WI38 (cell line): ENCODE measurements around the gene SMYD2.

Experiments
- H3K4me3 ChIP-seq: 2 replicates; pipeline ENCODE4 v1.5.1; 2011; ENCODE audit warnings: low read depth, mild to moderate bottlenecking, control low read depth, low read length
- CTCF ChIP-seq: IDR thresholded peaks from 2 replicates; pipeline ENCODE4 v1.5.1; 2012; ENCODE audit warnings: low read depth, mild to moderate bottlenecking, control low read depth, low read length

The SMYD2 gene

GRCh38 chr1:214362188-214362882 lies 81.4 kb downstream of the SMYD2 start:
- no peak for TF ChIP-seq CTCF
- H3K4me3 ChIP-seq: no peak overlapping the region

DNA sequence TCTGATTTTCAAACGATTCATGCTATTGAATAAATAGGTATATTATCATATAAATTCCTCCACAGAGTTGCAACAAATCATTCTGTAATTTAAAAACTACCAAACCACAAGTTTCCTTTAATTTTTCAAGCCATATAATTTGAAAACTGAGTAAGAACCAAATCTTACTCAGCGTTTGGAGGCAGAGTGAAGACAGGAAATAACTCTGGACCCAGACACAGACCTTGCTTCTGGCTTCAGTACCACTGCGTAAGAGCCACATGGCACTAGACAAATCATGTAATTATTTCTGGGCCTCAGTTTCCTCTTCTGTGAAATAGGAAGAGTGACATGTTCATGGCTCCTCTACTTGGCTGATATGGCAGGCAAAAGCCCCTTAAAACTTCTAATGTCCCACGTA lies 82.4 kb downstream of the SMYD2 start:
- TF ChIP-seq CTCF: no peak
- H3K4me3 ChIP-seq: no peak overlapping the region

- no peak for TF ChIP-seq CTCF
- no peak overlapping the region for H3K4me3 ChIP-seq
Measured at GRCh38 chr1:214364386-214364785, 83.4 kb downstream of the SMYD2 start.

DNA sequence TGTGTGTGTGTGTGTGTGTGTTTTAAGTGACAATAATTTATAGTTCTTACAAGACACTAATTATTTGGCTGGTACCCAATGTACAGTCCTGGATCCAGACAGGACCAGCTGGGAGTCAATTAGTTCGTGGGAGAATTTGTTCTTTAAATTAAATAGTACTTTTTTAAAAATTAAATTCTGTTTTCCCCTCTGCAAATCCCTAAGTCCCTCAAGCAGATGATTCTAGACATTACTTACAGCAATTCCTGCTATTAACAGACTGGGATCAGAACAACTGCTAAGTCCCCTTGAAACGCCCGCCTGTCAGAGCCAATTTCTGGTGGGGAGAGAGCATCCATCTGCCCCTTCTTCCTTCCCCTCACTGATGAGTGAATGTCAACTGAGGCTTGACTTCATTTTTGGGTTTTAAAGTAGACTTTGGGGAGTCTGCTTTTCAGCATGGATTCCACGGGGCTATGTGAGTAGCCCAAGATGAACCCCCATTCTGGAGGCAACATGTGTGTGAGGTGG lies 83.9 kb downstream of the SMYD2 start:
- no peak overlapping the region for H3K4me3 ChIP-seq
- no peak for TF ChIP-seq CTCF

- no peak for TF ChIP-seq CTCF
- no peak overlapping the region for H3K4me3 ChIP-seq
Measured at GRCh38 chr1:214367841-214368240, 86.9 kb downstream of the SMYD2 start.

DNA sequence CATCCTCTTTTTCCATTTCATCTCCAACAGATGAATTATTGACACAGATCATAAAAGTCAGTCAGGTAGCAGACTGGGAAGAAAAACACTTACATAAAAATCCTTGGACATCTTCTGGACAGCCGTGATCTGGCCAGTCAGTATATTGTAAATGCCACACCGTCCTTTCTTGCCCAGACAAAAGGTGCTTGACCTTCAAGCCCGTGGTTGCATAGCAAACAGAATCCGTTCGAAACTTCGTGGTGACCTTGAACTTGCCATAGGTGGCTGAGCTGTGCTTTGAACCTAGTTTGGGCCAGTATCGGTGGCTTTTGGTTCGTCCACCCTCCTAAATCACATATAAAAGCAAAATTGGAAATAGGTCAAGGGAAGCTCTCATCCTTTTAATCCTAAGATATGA lies 88.4 kb downstream of the SMYD2 start:
- no peak overlapping the region for H3K4me3 ChIP-seq
- no peak for TF ChIP-seq CTCF

DNA sequence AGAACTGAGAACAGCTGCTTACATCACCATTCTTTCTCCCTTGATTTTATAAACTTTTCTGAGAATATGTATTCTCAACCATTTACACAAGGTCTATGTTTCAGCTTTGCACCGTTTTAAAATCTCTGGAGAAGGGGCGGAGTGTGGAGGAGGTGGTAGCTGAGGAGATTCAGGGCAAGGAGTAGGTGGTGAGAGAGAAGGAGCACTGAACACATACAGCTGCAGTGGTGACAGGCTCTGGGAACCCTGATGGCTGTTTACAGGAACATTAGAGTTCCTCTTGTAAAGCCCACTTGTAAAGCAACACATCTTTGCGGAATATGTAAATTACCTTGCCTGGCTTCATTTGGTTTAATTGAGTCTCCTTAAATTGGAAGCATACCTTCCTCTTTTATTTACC lies 89.7 kb downstream of the SMYD2 start:
- H3K4me3 ChIP-seq: no peak overlapping the region
- TF ChIP-seq CTCF: no peak
